Liver (tissue), 3 donors: ENCODE measurements around the gene SCN3A.

Experiments used
- FOXA1 ChIP-seq: IDR thresholded peaks from 2 replicates; pipeline ENCODE4 v1.6.1; 2016; ENCODE audit warnings: antibody characterized with exemption
- HNF4A ChIP-seq, 2 donors: conservative IDR thresholded peaks; 2 replicates each; pipeline ENCODE4 v1.6.1; 2016; ENCODE audit warnings: antibody characterized with exemption in 2 of 2, mild to moderate bottlenecking in 2 of 2
- RAD21 ChIP-seq, 2 donors: IDR thresholded peaks; 2 replicates each; pipeline ENCODE4 v1.6.1; 2016; ENCODE audit warnings: antibody characterized with exemption in 2 of 2, mild to moderate bottlenecking in 2 of 2
- RXRA ChIP-seq, 2 donors: IDR thresholded peaks; 2 replicates each; pipeline ENCODE4 v1.6.1; 2017 to 2018; ENCODE audit warnings: antibody characterized with exemption in 2 of 2, mild to moderate bottlenecking in 1 of 2
- SP1 ChIP-seq: IDR thresholded peaks from 2 replicates; pipeline ENCODE4 v1.6.1; 2018; ENCODE audit warnings: antibody characterized with exemption, mild to moderate bottlenecking
- TAF1 ChIP-seq: conservative IDR thresholded peaks from 2 replicates; pipeline ENCODE4 v1.6.1; 2016; ENCODE audit warnings: antibody characterized with exemption, mild to moderate bottlenecking
- TF ChIP-seq, protein P1 (sequence below): fragments of 150-350 bp; IDR thresholded peaks from 2 replicates; pipeline ENCODE4 v1.5.1; 2017; ENCODE audit warnings: improper control_type of control experiment, low read depth, low read length; ENCODE audit not compliant: missing input control
- TF ChIP-seq, protein P2 (sequence below): IDR thresholded peaks from 2 replicates; pipeline ENCODE4 v1.6.1; 2016; ENCODE audit warnings: antibody characterized with exemption
- TF ChIP-seq, protein P3 (sequence below): IDR thresholded peaks from 2 replicates; pipeline ENCODE4 v1.6.1; 2016; ENCODE audit warnings: antibody characterized with exemption, mild to moderate bottlenecking
- TF ChIP-seq, protein P4 (sequence below): IDR thresholded peaks from 2 replicates; pipeline ENCODE4 v1.6.1; 2016; ENCODE audit warnings: antibody characterized with exemption
- TF ChIP-seq, protein P5 (sequence below): IDR thresholded peaks from 2 replicates; pipeline ENCODE4 v1.6.1; 2016; ENCODE audit warnings: antibody characterized with exemption
- donor health status: healthy.
- donor health status: healthy.

DNA sequence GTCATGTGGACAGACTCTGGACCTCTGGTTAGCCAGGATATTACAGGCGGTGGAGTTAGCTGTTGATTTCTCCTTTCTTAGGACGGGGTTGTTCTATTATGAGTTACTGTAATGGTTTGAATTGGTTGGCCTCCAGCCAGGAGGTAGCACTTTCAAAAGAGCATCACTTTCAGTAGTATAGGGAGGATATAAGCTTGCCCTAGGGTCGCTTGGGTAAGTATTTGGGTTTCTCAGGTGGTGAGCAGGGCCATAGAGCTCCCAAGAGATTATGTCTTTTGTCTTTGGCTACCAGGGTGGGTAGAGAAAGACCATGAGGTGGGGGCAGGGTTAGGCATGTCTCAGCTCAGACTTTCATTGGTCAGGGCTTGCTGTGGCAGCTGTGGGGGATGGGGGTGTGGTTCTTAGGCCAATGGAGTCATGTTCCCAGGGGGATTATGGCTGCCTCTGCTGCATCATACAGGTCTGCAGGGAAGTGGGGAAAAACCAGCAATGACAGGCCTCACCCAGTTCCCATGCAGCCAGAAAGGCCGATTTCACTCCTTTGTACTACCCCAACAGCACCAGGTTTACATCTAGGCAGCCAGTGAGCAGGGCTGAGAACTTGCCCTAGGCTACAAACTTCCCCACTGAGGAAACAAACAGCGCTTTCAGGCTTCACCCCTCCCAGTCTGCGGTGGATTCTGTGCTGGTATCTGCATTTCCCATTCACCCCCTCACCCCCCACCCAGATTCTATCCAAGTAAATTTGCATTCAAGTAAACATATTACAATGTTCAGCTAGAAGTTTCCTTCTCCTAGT is 159.1 kb downstream of the SCN3A start:
- TF ChIP-seq, protein P1, sequence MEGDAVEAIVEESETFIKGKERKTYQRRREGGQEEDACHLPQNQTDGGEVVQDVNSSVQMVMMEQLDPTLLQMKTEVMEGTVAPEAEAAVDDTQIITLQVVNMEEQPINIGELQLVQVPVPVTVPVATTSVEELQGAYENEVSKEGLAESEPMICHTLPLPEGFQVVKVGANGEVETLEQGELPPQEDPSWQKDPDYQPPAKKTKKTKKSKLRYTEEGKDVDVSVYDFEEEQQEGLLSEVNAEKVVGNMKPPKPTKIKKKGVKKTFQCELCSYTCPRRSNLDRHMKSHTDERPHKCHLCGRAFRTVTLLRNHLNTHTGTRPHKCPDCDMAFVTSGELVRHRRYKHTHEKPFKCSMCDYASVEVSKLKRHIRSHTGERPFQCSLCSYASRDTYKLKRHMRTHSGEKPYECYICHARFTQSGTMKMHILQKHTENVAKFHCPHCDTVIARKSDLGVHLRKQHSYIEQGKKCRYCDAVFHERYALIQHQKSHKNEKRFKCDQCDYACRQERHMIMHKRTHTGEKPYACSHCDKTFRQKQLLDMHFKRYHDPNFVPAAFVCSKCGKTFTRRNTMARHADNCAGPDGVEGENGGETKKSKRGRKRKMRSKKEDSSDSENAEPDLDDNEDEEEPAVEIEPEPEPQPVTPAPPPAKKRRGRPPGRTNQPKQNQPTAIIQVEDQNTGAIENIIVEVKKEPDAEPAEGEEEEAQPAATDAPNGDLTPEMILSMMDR, result no peak
- no peak for TF ChIP-seq TAF1
- TF ChIP-seq, protein P2, sequence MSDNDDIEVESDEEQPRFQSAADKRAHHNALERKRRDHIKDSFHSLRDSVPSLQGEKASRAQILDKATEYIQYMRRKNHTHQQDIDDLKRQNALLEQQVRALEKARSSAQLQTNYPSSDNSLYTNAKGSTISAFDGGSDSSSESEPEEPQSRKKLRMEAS, result no peak
- no peak for TF ChIP-seq RXRA (IDR thresholded peaks at IDR 0.05)
- TF ChIP-seq, protein P3, sequence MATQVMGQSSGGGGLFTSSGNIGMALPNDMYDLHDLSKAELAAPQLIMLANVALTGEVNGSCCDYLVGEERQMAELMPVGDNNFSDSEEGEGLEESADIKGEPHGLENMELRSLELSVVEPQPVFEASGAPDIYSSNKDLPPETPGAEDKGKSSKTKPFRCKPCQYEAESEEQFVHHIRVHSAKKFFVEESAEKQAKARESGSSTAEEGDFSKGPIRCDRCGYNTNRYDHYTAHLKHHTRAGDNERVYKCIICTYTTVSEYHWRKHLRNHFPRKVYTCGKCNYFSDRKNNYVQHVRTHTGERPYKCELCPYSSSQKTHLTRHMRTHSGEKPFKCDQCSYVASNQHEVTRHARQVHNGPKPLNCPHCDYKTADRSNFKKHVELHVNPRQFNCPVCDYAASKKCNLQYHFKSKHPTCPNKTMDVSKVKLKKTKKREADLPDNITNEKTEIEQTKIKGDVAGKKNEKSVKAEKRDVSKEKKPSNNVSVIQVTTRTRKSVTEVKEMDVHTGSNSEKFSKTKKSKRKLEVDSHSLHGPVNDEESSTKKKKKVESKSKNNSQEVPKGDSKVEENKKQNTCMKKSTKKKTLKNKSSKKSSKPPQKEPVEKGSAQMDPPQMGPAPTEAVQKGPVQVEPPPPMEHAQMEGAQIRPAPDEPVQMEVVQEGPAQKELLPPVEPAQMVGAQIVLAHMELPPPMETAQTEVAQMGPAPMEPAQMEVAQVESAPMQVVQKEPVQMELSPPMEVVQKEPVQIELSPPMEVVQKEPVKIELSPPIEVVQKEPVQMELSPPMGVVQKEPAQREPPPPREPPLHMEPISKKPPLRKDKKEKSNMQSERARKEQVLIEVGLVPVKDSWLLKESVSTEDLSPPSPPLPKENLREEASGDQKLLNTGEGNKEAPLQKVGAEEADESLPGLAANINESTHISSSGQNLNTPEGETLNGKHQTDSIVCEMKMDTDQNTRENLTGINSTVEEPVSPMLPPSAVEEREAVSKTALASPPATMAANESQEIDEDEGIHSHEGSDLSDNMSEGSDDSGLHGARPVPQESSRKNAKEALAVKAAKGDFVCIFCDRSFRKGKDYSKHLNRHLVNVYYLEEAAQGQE, result no peak
- TF ChIP-seq, protein P4, sequence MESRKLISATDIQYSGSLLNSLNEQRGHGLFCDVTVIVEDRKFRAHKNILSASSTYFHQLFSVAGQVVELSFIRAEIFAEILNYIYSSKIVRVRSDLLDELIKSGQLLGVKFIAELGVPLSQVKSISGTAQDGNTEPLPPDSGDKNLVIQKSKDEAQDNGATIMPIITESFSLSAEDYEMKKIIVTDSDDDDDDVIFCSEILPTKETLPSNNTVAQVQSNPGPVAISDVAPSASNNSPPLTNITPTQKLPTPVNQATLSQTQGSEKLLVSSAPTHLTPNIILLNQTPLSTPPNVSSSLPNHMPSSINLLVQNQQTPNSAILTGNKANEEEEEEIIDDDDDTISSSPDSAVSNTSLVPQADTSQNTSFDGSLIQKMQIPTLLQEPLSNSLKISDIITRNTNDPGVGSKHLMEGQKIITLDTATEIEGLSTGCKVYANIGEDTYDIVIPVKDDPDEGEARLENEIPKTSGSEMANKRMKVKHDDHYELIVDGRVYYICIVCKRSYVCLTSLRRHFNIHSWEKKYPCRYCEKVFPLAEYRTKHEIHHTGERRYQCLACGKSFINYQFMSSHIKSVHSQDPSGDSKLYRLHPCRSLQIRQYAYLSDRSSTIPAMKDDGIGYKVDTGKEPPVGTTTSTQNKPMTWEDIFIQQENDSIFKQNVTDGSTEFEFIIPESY, result no peak
- TF ChIP-seq RAD21 (IDR thresholded peaks at IDR 0.05), result no peak
- no peak for TF ChIP-seq FOXA1
- TF ChIP-seq SP1, result no peak
- no peak for TF ChIP-seq HNF4A (conservative IDR thresholded peaks at IDR 0.05)
- TF ChIP-seq, protein P5, sequence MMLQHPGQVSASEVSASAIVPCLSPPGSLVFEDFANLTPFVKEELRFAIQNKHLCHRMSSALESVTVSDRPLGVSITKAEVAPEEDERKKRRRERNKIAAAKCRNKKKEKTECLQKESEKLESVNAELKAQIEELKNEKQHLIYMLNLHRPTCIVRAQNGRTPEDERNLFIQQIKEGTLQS, result no peak
